ENCODE data around the gene JMJD4.

The JMJD4 gene

GRCh38 chr1:227685807-227686206 is 49.3 kb downstream of the JMJD4 start:
- no peak for DNase-seq (ENCODE audit: low read depth in 2 of 2)
